Measurements from ENCODE around the gene WNT11.
"Not testable (repeated sequence)": the region's sequence is repeated elsewhere in the genome, so short reads cannot be mapped to it uniquely, and the experiment has no call there.

Gene WNT11

DNA sequence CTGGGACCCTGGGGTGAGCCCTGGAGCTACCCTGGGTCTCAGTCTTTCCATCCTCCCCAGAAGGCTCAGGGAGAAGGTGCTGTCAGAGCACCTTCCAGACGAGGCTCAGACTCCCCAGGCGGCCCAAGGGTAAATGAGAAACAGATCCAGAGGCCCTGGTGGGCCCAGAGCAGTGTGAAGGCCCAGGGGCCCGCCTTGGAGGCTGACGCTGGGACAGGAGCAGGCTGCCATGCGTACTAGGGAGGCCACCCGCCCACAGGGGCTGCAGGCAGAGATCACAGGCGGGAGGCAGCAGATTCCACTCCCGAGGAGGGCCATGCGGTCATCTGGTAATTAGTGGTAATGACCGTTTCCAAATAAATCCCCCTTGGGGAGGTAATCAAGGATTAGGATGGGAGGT lies 5.2 kb downstream of the WNT11 start:
- TF ChIP-seq, protein P1, sequence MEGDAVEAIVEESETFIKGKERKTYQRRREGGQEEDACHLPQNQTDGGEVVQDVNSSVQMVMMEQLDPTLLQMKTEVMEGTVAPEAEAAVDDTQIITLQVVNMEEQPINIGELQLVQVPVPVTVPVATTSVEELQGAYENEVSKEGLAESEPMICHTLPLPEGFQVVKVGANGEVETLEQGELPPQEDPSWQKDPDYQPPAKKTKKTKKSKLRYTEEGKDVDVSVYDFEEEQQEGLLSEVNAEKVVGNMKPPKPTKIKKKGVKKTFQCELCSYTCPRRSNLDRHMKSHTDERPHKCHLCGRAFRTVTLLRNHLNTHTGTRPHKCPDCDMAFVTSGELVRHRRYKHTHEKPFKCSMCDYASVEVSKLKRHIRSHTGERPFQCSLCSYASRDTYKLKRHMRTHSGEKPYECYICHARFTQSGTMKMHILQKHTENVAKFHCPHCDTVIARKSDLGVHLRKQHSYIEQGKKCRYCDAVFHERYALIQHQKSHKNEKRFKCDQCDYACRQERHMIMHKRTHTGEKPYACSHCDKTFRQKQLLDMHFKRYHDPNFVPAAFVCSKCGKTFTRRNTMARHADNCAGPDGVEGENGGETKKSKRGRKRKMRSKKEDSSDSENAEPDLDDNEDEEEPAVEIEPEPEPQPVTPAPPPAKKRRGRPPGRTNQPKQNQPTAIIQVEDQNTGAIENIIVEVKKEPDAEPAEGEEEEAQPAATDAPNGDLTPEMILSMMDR (IDR thresholded peaks at IDR 0.05; ENCODE audit: low read depth, low read length) = no peak
- no peak overlapping the region for H3K4me3 ChIP-seq (ENCODE audit: low read depth, low read length)

DNA sequence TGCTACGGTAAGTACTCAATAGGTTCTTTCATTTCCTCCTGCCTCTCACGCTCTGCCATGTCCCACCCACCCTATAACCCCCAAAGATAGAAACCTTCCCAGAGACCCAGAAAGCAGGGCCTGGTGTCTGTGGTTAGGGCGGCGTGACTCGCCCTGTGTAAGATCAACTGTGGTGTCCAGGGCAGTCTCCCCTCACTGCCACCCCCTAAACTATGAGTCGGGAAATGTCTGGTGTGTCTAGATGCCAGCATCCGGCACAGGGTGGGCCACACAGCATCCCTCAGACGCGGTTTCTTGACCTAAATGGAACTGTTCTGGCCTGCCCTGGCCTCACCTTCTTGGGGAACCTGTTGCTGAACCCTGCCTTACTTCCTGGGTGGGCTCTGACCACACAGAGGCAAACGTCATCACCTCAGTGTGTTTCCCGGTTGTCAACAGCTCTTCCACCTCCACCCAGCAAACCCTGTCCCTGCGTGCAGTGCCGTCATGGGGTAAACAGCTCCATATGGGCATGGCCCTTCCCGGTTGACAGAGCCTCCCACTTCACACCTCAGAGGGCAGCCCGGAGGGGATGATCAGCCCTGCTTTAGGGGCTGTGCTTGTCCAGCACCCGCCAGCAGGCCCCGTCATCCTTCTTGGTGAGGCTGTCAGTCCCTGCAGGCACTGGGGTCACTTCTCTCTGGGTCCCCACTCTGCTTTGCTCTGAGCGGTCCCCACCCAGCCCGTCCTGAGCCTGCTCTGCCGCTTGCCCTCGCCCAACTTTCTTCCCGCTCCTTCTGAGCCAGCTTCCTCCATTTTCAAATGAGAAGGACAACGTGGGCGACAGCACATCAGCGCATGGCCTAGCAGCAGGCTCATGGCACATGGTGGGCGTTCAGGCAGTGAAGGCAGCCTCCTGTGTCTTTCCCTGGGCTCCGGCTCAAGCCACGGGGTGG lies 6.0 kb downstream of the WNT11 start:
- TF ChIP-seq, protein P1 (IDR thresholded peaks at IDR 0.05; ENCODE audit: low read depth, low read length) = no peak
- no peak overlapping the region for H3K4me3 ChIP-seq (ENCODE audit: low read depth, low read length)

DNA sequence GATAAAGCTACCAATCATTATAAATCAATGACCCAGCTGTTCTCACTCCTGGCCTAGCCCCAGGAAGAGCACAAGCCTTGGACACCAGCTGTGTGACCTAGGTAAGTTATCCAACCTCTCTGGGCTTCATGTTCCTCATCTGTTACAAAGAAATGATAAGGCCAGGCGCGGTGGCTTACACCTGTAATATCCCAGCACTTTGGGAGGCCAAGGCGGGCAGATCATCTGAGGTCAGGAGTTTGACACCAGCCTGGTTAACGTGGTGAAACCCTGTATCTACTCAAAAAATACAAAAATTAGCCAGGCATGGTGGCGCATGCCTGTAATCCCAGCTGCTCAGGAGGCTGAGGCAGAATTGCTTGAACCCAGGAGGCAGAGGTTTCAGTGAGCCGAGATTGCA lies 7.6 kb downstream of the WNT11 start:
- not testable (repeated sequence) for H3K4me3 ChIP-seq (ENCODE audit: low read depth, low read length)

DNA sequence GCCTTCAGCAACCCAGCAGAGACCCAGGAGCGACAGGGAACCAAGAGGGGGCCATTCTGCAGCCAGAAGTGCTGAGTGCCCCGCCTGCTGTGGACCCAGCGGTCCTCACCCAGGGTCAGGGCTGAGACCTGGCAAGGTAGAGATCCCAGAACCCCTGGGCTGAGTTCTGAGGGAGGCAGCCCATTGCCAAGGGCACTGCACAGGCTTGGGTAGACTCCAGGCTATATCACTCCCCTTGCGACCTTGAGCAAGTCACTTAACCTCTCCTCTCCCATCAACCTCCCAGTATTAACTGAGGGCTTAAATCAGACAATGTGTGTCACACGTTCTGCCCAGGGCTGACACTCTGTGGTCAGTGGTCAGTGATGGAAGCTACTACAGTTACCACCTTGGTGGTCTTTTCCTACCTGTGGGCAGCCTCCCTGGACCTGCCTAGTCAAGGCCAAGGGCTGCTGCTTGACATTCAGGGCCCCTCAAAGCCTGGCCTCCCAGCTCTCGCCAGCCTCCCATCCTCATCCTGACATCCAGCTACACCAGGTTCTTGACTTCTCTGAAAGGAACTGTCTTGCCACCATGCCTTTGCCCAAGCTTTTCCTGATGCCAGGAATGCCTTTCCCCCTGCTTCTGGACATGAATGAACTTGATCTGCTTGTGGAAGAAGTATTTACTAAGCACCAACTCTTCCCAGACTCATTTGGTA lies 8.2 kb downstream of the WNT11 start:
- no peak overlapping the region for H3K4me3 ChIP-seq (ENCODE audit: low read depth, low read length)
- TF ChIP-seq, protein P1 (IDR thresholded peaks at IDR 0.05; ENCODE audit: low read depth, low read length) = no peak

DNA sequence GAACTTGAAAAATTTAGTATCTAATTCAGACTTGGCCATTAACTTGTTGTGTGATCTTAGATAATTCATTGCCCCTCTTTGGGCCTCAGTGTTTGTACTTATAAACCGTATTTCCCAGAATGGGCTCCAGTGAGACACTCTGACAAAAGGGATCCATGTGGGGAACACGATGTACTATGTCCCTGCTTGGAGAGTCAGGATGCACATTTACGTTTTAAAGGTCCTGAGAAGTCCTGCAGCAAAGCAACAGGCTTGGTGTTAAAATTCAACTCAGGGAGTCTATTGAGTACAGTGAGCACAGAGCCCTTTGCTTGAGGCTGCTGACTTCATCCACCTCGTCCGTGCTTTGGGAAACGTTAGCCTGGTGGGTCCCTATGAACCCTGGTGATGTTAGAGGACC lies 9.0 kb downstream of the WNT11 start:
- TF ChIP-seq, protein P1 (IDR thresholded peaks at IDR 0.05; ENCODE audit: low read depth, low read length) = no peak
- no peak overlapping the region for H3K4me3 ChIP-seq (ENCODE audit: low read depth, low read length)

DNA sequence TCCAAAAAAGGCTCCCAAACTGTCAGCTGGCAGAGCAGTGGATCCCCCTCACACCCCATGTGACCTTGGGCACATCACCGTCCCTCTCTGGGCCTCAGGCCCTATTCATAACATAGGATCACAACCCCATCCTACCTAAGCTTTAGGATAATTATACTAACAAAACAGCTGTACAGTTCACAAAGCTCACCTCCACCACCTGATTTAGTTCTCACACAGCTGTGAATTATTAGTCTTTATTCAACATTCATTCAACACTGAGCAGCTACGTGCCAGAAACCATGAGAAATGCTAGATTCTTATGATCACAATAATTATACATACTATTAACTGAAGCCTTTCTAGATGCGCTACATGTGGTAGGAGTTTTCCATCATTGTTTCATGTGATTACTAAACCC lies 9.5 kb downstream of the WNT11 start:
- TF ChIP-seq, protein P1 (IDR thresholded peaks at IDR 0.05; ENCODE audit: low read depth, low read length) = no peak
- H3K4me3 ChIP-seq (ENCODE audit: low read depth, low read length) = no peak overlapping the region

DNA sequence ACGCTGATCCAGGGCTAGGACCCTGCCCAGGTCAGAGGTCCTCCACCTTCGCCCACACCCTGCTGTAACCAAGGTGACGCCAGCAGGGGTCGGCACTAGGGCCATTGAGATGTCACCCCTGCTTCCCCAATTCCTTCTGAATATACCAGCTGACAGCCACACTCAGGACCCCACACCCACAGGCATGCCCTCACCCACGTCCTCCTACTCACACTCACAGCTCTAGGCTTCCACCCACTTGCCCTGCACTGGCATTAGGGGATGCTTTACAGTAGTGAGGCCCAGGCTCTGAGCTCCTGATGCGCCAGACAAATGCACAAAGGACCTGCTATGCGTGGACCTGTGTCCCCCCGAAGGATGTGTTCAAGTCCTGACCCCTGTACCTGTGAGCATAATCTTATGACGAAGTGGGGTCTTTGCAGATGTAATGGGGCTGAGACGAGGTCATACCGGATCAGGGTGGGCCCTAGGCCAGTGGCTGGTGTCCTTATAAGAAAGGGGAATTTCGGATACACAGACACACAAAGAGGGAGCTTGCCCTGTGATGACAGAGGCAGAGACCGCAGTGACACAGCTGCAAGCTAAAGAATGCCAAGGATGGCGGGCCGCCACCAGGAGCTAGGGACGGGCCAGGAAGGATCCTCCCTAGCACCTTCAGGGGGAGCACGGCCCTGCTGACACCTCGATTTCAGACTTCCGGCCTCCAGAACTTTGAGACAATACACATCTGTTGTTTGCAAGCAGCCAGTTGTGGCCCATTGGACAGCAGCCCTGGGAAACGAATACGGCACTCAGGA lies 11.2 kb downstream of the WNT11 start:
- no peak overlapping the region for H3K4me3 ChIP-seq (ENCODE audit: low read depth, low read length)
- TF ChIP-seq, protein P1 (IDR thresholded peaks at IDR 0.05; ENCODE audit: low read depth, low read length) = no peak
